Transverse colon (tissue), 4 donors: ENCODE data around the gene RAB3C. TPM values are rescaled to one million over a fixed set of nuclear protein-coding genes. Genes with fewer than 3 reads are reported as not detected.

Experiments used
- DNase-seq: peaks from one replicate; pipeline ENCODE4 v3.0.0-alpha.2; 2019
- H3K27ac ChIP-seq, 4 donors: fragments of 200-600 bp; sonication (generic); 2 replicates each; pipeline ENCODE4 v1.5.1; 2016 to 2018; ENCODE audit warnings: inconsistent platforms in 4 of 4
- H3K27me3 ChIP-seq: fragments of 200-600 bp; sonication (generic); 2 replicates; pipeline ENCODE4 v1.5.1; 2017; ENCODE audit warnings: inconsistent platforms
- H3K36me3 ChIP-seq, 4 donors: fragments of 200-600 bp; sonication (generic); 2 replicates each; pipeline ENCODE4 v1.5.1; 2017 to 2019; ENCODE audit warnings: inconsistent platforms in 4 of 4
- H3K4me1 ChIP-seq, 4 donors: fragments of 200-600 bp; sonication (generic); 2 replicates each; pipeline ENCODE4 v1.5.1; 2017 to 2020; ENCODE audit warnings: inconsistent platforms in 4 of 4
- H3K4me3 ChIP-seq, 4 donors: fragments of 200-600 bp; sonication (generic); 1 replicate in 1 of 4; 2 replicates in 3 of 4; pipeline versions ENCODE4 v1.5.1 to v1.6.1; 2017 to 2019; ENCODE audit warnings: inconsistent platforms in 4 of 4
- H3K9me3 ChIP-seq, 2 donors: fragments of 200-600 bp; sonication (generic); 2 replicates each; pipeline ENCODE4 v1.5.1; 2017 to 2019; ENCODE audit warnings: inconsistent platforms in 2 of 2
- CTCF ChIP-seq, 5 experiments: fragments of 200-600 bp in 3 of 5; fragments of 450-650 bp in 2 of 5; sonication (generic) in 3 of 5; IDR thresholded peaks; 1 replicate in 2 of 5; 2 replicates in 3 of 5; pipeline ENCODE4 v1.5.1; 2016 to 2017; ENCODE audit warnings: antibody characterized with exemption in 5 of 5, inconsistent platforms in 3 of 5, mild to moderate bottlenecking in 2 of 5, moderate library complexity in 1 of 5
- EP300 ChIP-seq: sonication (generic); formaldehyde crosslinking; IDR thresholded peaks from one replicate; pipeline ENCODE4 v1.6.1; 2017; ENCODE audit warnings: antibody characterized with exemption, low read depth
- POLR2A ChIP-seq: fragments of 450-650 bp; IDR thresholded peaks from one replicate; pipeline ENCODE4 v1.6.1; 2016; ENCODE audit warnings: antibody characterized with exemption, mild to moderate bottlenecking, moderate library complexity
- POLR2AphosphoS5 ChIP-seq, 3 donors: sonication (generic); formaldehyde crosslinking; IDR thresholded peaks; one replicate each; pipeline ENCODE4 v1.6.1; 2016; ENCODE audit warnings: antibody characterized with exemption in 3 of 3
- WGBS, 2 donors: methylation state at CpG; one replicate each; pipeline ENCODE4 v1.1.5; 2018; ENCODE audit warnings: low coverage in 1 of 2; 5-methylcytosine and 5-hydroxymethylcytosine counted together
- in situ Hi-C, 4 donors: fragments of 200-750 bp; cut with MboI; loops; one replicate each; pipeline versions ENCODE4 v1.15.0 to v1.15.1; 2017; ENCODE audit warnings: low sequenced_read_pairs in 3 of 4, low pct_ligation_motif_present in 1 of 4, low pct_unique_long_range_greater_than_20kb in 1 of 4
- intact Hi-C: fragments of 100-400 bp; cut with DNase I; formaldehyde crosslinking; loops from one replicate; pipeline ENCODE4 v1.15.1; 2023; ENCODE audit warnings: low total_unique reads
- total RNA-seq, 4 donors: library from RNA; depleted of rRNA; stranded (reverse); fragments of >200 nt; gene quantifications; one replicate each; pipeline ENCODE4 v1.1.0, GENCODE V29; 2016

RAB3C gene
- total RNA-seq, 4 donors from 2014 or later: 0.20 to 0.75 (median 0.51) TPM

- Histone ChIP-seq H3K4me3 (no peak overlapping the region), H3K36me3 (no peaks in the 10 kb centered on the region), H3K27me3 (no peaks in the 10 kb centered on the region), H3K27ac (no peak overlapping the region), H3K9me3 (no peaks in the 10 kb centered on the region), H3K4me1 (no peaks in the 10 kb centered on the region)
- intact Hi-C loops: no loop called here
- in situ Hi-C loops: no loop called here
- no peak for TF ChIP-seq CTCF (IDR thresholded peaks at IDR 0.05)
- TF ChIP-seq POLR2A: no peak
- TF ChIP-seq POLR2AphosphoS5 (IDR thresholded peaks at IDR 0.05): no peak
- TF ChIP-seq EP300: no peak
- 62 to 87% methylated on average over 2 of the region's 2 CpGs for WGBS, 2 donors
- no peak for DNase-seq
Measured at GRCh38 chr5:58774937-58775336, 192.1 kb downstream of the RAB3C start.

- in situ Hi-C loops: no loop called here
- intact Hi-C loops: no loop called here
- no peaks in the 10 kb centered on the region for H3K9me3 ChIP-seq
- no peak for TF ChIP-seq POLR2AphosphoS5 (IDR thresholded peaks at IDR 0.05)
- TF ChIP-seq CTCF (IDR thresholded peaks at IDR 0.05): no peak
- no peak for TF ChIP-seq EP300
- H3K4me3 ChIP-seq: no peak overlapping the region
- H3K27me3 ChIP-seq: no peaks in the 10 kb centered on the region
- WGBS, 2 donors: 64% methylated on average over 2 of the region's 2 CpGs; no CpG with 5 or more reads in 1 of the 2 donors
- no peaks in the 10 kb centered on the region for H3K4me1 ChIP-seq
- no peak overlapping the region for H3K27ac ChIP-seq
- no peak for DNase-seq
- H3K36me3 ChIP-seq: no peaks in the 10 kb centered on the region
Measured at GRCh38 chr5:58775701-58776262, 192.9 kb downstream of the RAB3C start.

GRCh38 chr5:58776559-58776958, 193.7 kb downstream of the RAB3C start:
- Histone ChIP-seq H3K4me1 (no peaks in the 10 kb centered on the region), H3K27me3 (no peaks in the 10 kb centered on the region), H3K27ac (no peak overlapping the region), H3K9me3 (no peaks in the 10 kb centered on the region), H3K36me3 (no peaks in the 10 kb centered on the region), H3K4me3 (no peak overlapping the region)
- intact Hi-C loops: no loop called here
- TF ChIP-seq POLR2AphosphoS5 (IDR thresholded peaks at IDR 0.05): no peak
- no peak for TF ChIP-seq EP300
- no peak for TF ChIP-seq CTCF (IDR thresholded peaks at IDR 0.05)
- no peak for TF ChIP-seq POLR2A
- WGBS, 2 donors: 92 to 93% methylated on average over 3 to 5 of the region's 5 CpGs
- DNase-seq: no peak
- in situ Hi-C loops: no loop called here

GRCh38 chr5:58778888-58779287, 196.0 kb downstream of the RAB3C start:
- in situ Hi-C loops: no loop called here
- TF ChIP-seq CTCF (IDR thresholded peaks at IDR 0.05) (no peak), POLR2AphosphoS5 (IDR thresholded peaks at IDR 0.05) (no peak), POLR2A (no peak), EP300 (no peak)
- 78 to 82% methylated on average over 3 of the region's 3 CpGs for WGBS, 2 donors

More at GRCh38 chr5:58778888-58779287, 196.0 kb downstream of the RAB3C start:
- Histone ChIP-seq H3K4me1 (no peaks in the 10 kb centered on the region), H3K27me3 (no peaks in the 10 kb centered on the region), H3K9me3 (no peaks in the 10 kb centered on the region), H3K27ac (no peak overlapping the region), H3K4me3 (no peak overlapping the region), H3K36me3 (no peaks in the 10 kb centered on the region)
- intact Hi-C loops: no loop called here
- no peak for DNase-seq
